Stimulated activated CD8-positive, alpha-beta memory T cell treated with anti-CD3 and anti-CD28 coated beads, Interleukin-12 subunit alpha, Interleukin-12 subunit beta, amount 100 ng/mL, for 24 hours (primary cell): ENCODE data around the gene ACTL7A.
"Not testable (repeated sequence)": the region's sequence is repeated elsewhere in the genome, so short reads cannot be mapped to it uniquely, and the experiment has no call there.

ENCODE experiments used
- DNase-seq: peaks from one replicate; pipeline ENCODE4 v3.0.0-alpha.2; 2020; ENCODE audit errors: extremely low read depth

The ACTL7A gene

DNA sequence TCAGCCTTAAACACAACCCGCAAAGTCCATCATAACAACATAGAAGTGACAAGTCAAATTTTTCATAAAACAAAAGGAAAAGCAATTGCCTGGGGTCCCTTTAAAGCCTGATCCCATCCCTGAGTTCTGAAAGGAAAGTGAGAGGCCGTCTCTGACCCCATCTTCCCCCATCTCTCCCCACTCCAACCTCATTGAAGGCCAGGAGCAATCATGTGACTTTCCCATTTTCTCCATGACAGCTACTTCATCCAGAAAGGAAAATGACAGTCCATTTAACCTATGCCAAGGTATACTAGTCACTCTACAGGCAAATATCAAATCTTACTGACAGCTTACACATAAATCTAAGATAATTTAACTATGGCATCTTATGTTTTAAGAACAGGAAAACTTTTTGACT is 15.5 kb downstream of the ACTL7A start:
- DNase-seq: no peak

DNA sequence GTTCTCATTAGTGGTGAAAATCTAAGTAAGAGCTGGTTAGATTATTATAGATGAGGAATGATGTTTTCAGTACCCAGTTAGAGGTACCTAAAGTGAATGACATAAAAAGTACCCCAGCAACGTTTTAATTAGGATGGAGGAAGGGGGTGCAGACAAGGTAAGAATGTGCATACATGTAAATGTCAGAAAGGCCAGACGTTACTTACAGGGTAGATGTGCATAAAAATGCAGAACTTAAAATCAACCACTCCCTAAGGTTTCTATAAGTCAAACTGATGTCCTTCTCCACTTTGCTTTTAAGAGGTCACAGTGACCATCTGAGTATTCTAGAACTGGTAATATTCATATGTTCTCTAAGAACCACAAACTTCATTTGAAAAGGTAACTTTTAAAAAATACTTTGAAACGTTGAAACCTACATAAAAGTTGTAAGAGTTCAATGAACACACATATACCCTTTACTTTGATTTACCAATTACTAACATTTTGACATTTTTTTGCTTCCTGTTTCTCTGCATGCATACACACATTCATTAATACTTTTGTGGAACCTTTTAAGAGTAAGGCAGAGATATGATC is 18.8 kb downstream of the ACTL7A start:
- no peak for DNase-seq

DNA sequence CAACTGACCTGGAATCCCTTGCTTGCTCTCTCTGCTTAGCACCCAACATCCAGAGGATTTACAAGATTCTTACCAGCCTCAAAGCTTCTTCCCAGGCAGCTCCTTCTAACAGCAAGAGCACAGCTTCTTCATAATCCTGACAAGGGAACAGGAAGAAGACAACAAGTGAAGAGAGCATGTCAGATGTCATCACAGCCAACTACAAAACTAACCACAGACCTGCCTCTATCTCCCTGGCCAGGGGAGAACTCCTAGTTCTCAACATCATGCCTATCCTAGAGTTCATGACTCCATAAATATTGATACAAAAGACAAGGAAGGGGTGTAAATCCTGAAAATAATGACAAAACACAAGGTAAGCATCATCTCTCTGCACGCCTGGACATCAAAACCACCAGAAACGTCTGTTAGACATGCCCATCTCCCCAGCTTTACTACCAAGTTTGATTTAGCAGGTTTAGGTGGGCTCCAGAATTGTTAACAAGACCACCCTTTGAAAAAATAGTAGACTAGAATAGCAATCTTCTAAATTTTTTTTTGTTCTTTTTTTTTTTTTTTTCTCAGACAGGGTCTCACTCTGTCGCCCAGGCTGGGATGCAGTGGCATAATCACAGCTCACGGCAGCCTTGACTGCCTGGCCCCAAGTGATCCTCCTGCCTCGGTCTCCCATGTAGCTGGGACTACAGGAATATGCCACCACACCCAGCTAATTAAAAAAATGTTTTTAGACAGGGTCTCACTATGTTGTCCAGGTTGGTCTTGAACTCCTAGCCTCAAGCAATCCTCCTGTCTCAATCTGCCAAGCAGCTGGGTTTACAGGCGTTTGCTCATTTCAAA is 20.2 kb downstream of the ACTL7A start:
- no peak for DNase-seq

DNA sequence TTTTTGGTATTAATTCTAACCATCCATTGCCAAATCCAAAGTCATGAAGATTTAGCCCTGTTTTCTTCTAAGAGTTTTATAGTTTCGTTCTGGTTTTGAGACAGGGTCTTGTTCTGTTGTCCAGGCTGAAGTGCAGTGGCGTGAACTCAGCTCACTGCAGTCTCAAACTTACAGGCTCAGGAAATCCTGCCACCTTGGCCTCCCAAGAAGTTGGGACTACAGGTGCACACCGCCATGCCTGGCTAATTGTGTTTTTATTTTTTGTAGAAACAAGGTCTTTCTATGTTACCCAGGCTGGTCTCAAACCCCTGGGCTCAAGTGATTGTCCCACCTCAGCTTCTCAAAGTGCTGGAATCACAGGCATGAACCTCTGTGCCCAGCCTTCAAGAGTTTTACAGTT is 21.0 kb downstream of the ACTL7A start:
- DNase-seq: no peak

DNA sequence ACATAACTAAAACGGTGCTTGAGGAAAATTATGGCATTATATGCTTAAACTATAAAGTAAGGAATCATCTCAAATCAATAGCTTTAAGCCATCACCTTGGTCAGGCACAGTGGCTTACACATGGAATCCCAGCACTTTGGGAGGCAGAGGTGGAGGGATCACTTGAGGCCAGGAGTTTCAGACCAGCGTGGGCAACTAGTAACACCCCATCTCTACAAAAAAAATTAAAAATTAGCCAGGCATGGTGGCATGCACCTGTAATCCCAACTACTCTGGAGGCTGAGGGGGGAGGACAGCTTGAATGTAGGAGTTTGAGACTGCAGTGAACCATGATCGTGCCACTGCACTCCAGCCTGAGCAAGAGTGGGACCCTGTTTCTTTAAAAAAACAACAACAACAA is 22.6 kb downstream of the ACTL7A start:
- no peak for DNase-seq

DNA sequence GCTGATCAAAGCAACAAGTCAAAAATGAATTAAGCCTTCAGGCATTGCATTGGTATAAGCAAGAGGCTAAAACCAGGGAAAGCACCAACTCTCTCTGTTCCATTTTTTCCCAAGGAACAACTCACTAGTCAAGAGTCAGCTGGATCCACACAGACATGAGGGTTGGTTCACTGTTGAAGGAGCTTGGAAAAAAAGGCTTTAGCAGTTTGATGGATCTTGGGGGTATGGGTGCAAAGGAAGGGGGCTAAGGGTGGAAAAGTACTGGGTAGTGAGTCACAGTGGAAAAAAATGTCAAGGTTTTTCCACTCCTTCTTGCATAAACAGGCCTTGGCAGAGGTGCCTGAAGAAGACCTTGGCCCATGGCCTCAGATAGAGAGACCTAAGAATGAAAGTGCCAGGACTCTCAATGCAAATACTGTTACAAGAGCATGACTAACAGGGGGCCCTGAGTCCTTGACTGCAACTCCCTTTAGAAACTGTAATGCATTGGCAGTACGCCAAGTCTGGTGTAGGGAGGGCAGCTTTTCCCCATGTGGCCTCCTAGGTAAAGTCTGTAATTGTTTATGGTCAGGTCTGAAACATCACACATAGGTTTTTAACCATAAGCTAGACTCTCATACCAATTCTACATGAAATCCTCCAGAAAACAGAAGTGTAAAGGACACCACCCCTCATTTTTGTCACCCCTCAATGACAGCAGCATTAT is 23.7 kb downstream of the ACTL7A start:
- DNase-seq: peak; percentile 7

DNA sequence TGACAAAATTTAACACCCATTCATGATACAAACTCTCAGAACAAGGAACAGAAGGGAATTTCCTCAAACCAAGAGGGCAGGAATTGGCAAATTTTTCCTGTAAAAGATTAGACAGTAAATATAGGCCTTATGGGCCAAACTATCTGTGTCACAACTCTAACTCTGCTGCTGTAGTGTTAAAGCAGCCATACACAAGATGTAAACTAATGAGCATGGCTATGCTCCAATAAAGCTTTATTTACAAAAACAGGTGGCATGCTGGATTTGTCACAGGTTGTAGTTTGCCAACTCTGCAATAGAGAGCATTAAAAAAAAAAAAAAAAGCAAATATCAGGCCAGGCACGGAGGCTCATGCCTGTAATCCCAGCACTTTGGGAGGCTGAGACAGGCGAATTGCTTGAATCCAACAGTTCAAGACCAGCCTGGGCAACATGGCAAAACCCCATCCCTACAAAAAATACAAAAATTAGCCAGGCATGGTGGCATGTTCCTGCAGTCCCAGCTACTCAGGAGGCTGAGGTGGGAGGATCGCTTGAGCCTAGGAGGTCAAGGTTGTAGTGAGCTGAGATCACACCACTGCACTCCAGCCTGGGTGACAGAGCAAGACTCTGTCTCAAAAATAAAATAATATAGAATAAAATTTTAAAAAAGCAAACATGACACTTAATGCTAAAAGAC is 24.7 kb downstream of the ACTL7A start:
- not testable (repeated sequence) for DNase-seq

DNA sequence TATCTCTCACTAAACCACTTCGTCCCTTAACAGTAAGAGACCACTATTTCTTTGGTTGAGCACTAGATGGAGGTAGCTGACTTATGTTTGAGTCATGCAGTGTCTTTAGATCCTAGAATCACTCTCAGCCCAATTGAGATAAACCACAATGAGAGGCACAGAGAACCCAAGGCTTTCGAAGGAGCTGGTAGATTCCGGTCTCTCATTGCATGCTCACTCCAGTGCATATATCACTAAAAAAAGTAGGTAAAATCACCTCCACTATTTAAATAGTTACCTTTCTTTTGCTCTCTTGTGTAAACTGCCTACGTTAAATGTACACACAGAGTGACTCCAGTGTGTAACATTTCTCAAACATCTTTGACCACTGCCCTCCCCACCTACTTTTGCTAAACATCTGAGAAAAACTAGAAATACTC is 27.6 kb downstream of the ACTL7A start:
- no peak for DNase-seq

DNA sequence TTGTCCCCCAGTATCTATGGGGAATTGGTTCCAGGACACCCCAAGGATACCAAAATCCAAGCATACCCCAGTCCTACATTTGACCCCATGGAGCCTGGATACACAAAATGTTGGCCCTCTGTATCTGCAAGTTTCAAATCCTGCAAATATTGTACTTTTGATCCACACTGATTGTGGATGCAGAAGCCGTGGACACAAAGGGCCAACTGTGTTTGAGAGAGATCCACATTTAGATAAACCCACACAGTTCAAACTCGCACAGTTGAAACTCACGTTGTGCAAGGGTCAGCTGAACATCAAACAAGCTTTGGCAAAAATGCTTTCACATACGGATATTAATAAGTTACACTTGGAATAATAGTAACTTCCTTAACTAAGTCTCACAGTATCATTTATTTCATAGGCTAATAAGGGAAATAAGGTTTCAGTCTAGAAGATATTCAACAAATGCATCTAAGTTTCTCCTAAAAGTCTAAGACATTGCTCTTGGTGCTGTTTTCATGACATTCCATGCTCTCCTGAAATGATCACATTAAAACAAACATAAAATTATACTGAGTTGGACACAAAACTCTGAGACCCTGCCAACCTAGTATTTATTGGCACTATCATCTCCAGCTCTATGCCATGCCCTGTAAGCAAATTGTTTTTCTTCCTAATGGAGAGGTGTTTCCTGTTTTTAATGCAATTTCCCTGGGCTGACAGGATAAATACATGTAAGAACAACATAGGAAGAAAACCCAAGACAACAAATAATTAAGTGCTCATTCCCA is 32.3 kb downstream of the ACTL7A start:
- no peak for DNase-seq

DNA sequence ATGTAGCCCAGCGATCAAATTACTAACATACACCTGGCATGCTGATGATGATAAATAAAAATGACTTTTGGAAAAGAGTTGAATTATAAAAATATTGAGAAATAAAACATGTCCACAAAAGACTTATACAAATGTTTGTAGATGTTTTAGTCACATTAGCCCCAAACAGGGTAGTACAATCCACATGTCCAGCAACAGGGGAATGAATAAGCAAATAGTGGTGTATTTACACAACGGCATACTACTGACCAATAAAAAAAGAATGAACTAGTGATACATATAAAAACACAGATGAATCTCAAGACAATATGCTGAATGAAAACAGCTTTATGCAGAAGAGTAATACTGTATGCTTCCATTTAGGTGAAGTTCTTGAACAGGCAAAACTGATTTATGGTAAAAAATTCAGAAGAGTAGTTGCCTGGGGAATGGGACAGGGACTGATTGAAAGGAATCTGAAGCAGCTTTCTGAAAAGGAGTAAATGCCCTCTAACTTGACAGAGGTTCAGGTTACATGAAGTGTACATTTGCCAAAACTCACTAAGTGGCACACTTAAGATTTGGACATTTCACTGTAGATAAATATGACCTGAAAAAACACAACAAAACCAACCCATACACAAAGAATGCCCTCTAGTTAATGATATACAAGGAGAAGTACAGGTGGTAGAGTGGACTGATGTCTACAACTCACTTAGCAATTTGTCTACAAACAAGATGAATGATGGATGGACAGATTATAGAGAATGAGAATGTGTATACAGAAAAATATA is 35.4 kb downstream of the ACTL7A start:
- DNase-seq: no peak

DNA sequence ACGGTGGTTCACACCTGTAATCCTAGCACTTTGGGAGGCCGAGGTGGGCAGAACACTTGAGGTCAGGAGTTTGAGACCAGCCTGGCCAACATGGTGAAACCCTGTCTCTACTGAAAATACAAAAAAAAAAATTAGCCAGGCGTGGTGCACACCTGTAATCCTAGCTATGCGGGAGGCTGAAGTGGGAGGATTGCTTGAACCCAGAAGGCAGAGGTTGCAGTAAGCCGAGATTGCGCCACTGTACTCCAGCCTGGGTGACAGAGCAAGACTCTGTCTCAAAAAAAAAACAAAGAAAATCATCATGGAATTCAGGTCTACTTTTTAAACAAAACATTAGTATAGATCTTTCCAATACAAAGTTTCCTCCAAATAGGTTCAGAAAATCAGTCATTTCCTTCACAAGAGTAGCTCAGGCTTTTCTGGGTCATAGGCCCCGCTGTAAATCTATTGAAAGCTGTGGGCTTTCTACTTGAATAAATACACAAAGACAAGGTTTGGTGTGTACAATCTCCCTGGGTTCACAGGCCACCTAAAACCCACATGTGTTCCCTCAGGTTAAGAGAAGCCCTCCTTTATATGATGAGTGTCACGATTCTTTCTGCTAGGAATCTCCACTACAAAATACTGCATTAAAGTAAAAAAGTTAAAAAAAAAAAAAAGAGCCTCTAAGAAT is 37.1 kb downstream of the ACTL7A start:
- not testable (repeated sequence) for DNase-seq

DNA sequence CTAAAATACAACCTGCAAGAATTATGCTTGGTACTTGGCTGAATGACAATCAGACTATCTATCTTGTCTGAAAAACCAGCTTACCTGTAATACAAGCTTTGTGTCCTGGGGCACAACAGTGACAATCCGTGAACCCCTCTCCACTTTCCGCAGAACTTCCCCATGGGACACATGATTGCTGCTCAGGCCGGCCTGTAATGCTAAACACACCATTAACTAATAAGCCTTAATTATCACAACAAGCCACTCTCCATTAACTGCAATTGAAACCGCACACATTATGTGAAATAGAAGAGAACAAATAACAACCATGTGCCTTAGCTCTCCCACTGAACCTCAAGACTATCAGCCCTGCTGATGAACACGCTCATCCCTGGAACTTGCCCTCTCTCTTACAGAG is 38.1 kb downstream of the ACTL7A start:
- no peak for DNase-seq

DNA sequence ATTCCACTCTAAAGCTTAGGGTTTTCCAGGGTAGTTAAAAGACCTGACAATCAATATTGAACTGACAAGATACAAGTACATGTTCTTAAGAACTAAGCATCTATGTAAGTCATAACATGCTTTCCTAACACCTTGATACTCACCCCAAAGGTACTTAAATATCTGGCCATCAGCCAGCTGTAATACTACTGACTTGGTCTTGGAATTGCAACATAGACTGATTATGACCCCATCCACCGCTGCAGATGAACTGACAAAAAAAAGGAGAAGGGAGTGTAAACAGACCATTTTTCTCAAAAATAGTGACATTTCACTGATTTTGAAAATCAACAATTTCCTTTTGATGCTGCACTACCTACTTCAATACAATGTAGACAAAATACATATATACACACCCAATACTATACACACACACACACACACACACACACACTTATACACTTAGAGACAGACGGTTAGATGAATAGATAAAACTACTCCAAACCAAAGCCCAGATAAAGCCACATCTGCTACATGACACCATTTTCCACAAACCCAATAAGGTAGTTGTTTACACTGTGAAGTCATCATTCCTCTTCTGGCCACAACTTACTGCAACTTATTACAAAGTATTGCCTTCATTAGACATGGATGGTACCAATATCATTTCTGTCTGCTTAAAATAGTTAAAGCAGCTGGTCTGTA is 41.5 kb downstream of the ACTL7A start:
- DNase-seq: no peak

DNA sequence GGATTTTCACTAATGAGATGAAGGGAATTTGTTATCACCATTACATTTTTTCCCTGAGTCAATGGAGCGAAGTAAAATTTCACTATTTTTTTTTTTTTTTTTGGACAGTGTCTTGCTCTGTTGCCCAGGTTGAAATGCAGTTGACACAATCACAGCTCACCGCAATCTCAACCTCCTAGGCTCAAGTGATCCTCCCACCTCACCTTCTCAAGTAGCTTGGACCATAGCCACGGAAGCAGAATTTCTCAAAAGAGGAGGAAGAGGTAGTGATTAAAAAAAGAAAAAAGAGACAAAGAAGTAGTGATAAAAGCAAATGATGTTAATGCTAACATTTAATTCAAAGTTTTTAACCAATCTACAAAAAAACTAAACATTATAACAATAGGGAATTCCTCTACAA is 42.1 kb downstream of the ACTL7A start:
- no peak for DNase-seq

DNA sequence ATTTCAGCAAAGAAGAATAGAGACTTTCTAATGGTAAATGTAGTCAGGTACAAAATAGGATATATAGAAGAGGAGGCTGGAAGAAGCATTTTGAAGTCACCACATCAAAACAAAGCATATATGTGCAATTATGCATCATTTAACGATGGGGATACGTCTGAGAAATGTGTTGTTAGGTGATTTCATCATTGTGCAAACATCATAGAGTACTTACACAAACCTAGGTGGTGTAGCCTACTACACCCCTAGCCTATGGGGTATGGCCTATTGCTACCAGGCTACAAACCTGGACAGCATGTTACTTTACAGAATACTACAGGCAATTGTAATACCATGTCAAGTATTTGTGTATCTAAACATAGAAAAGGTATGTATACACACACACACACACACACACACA is 43.4 kb downstream of the ACTL7A start:
- DNase-seq: no peak

DNA sequence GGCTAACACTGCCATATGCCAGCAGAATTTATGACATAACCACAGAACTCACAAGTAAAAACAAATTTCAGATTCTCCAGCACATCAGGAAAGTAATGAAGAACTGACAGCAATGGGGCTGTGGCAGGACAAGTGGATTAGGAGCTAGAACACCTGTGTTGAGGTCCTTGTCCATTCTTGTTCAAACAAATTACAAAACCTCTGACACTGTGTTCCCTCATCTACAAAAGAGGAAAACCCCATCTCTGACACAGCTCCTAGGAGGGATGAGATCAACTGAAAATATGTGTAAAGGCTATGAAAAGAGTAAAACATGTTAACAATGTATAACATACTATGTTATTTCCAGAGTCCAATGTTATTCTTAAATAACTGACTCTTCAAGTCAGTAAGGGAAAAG is 48.3 kb downstream of the ACTL7A start:
- no peak for DNase-seq

DNA sequence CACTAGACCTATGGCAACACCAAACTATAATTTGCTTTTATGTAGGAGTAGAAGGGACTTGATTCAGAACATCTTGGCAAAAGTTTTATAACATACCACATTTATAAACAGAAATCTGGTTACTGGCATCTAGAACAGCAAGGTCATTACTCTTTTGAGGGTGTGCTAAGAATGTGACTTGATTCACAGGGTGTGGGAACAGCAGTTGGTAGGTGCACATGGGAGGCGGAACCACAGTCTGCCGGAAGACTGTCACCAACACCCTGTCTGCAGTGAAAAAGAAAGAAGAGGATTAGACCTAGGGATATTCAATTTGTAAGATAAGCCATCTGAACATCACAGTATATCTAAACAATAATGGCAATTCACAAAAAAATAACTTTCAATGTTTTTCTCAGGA is 48.8 kb downstream of the ACTL7A start:
- no peak for DNase-seq

DNA sequence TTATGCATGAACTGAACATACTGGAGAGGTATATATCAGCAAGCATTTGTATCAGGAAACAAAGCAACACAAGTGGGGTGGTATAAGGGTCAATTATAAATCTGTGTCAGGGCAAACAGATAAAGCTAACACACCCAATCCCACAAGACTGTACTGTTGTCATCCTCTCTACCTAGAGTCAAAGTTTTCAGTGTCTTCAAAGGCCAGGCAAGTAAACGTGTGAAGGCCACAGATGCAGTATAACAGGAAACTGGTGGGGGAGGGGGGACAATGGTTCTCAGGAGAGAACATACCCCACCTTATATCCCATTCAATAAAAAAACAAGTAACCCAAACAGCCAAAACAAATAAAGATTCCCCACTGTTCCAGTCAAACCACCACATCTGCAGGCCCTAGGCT is 49.8 kb downstream of the ACTL7A start:
- DNase-seq: no peak
